ENCODE measurements around the gene DCAF4L1. TPM values are rescaled to one million over a fixed set of nuclear protein-coding genes. Genes with fewer than 3 reads are reported as not detected.
A peak's percentile ranks its signal among the peaks of the same experiment; 100 is the strongest.

Gene DCAF4L1
- total RNA-seq, 1 donor from 2014 or later: 0.26 TPM

- Histone ChIP-seq H3K4me3 (ENCODE audit: low read depth, low read length) (no peak overlapping the region), H3K36me3 (ENCODE audit: control insufficient read depth, insufficient read depth, low read length) (no peaks in the 10 kb centered on the region), H3K27me3 (ENCODE audit: control insufficient read depth, insufficient read depth, low read length) (no peaks in the 10 kb centered on the region)
- FAIRE-seq: no peak
- no peak for TF ChIP-seq CTCF (IDR thresholded peaks at IDR 0.05; ENCODE audit: insufficient read depth, low read length, severe bottlenecking)
- no peak for DNase-seq (ENCODE audit: low read depth)
Measured at GRCh38 chr4:41976775-41977516, 4.6 kb upstream of the DCAF4L1 start.

- FAIRE-seq (no peak), DNase-seq (ENCODE audit: low read depth) (peak; percentile 19)
- Histone ChIP-seq H3K27me3 (ENCODE audit: control insufficient read depth, insufficient read depth, low read length) (no peaks in the 10 kb centered on the region), H3K36me3 (ENCODE audit: control insufficient read depth, insufficient read depth, low read length) (no peaks in the 10 kb centered on the region), H3K4me3 (ENCODE audit: low read depth, low read length) (no peak overlapping the region)
- no peak for TF ChIP-seq CTCF (IDR thresholded peaks at IDR 0.05; ENCODE audit: insufficient read depth, low read length, severe bottlenecking)
Measured at GRCh38 chr4:41977709-41978108, 3.8 kb upstream of the DCAF4L1 start.

GRCh38 chr4:41982716-41983115 lies 1.2 kb downstream of the DCAF4L1 start:
- Histone ChIP-seq H3K27me3 (ENCODE audit: control insufficient read depth, insufficient read depth, low read length) (no peaks in the 10 kb centered on the region), H3K4me3 (ENCODE audit: low read depth, low read length) (no peak overlapping the region), H3K36me3 (ENCODE audit: control insufficient read depth, insufficient read depth, low read length) (no peaks in the 10 kb centered on the region)
- no peak for FAIRE-seq
- TF ChIP-seq CTCF (IDR thresholded peaks at IDR 0.05; ENCODE audit: insufficient read depth, low read length, severe bottlenecking): no peak
- no peak for DNase-seq (ENCODE audit: low read depth)

GRCh38 chr4:41985151-41985550 lies 3.6 kb downstream of the DCAF4L1 start:
- H3K4me3 ChIP-seq (ENCODE audit: low read depth, low read length): no peak overlapping the region
- H3K27me3 ChIP-seq (ENCODE audit: control insufficient read depth, insufficient read depth, low read length): no peaks in the 10 kb centered on the region
- FAIRE-seq (no peak), DNase-seq (ENCODE audit: low read depth) (no peak)
- H3K36me3 ChIP-seq (ENCODE audit: control insufficient read depth, insufficient read depth, low read length): no peaks in the 10 kb centered on the region
- no peak for TF ChIP-seq CTCF (IDR thresholded peaks at IDR 0.05; ENCODE audit: insufficient read depth, low read length, severe bottlenecking)

- TF ChIP-seq CTCF (IDR thresholded peaks at IDR 0.05; ENCODE audit: insufficient read depth, low read length, severe bottlenecking): no peak
- DNase-seq (ENCODE audit: low read depth): peak; percentile 10
- FAIRE-seq: no peak
Measured at GRCh38 chr4:41989994-41990364, 8.4 kb downstream of the DCAF4L1 start.

More at GRCh38 chr4:41989994-41990364, 8.4 kb downstream of the DCAF4L1 start:
- Histone ChIP-seq H3K36me3 (ENCODE audit: control insufficient read depth, insufficient read depth, low read length) (no peaks in the 10 kb centered on the region), H3K27me3 (ENCODE audit: control insufficient read depth, insufficient read depth, low read length) (no peaks in the 10 kb centered on the region), H3K4me3 (ENCODE audit: low read depth, low read length) (peak overlapping the region; percentile 77)

Data from bronchial epithelial cell (primary cell).